HL-60 (cell line): ENCODE measurements around the gene PDSS2.

Experiments used
- DNase-seq, 2 experiments: peaks; one replicate each; pipeline ENCODE4 v3.0.0-alpha.2; 2010 to 2020; ENCODE audit warnings: low read depth in 1 of 2, low spot score in 1 of 2
- H3K27ac ChIP-seq: fragments of 250-450 bp; sonication (Bioruptor Pico); replicated peaks from 2 replicates; pipeline ENCODE4 v1.5.1; 2020; ENCODE audit warnings: mild to moderate bottlenecking, moderate library complexity
- H3K27me3 ChIP-seq: fragments of 250-450 bp; sonication (Bioruptor Pico); 2 replicates; pipeline ENCODE4 v1.5.1; 2021; ENCODE audit warnings: mild to moderate bottlenecking, moderate library complexity; ENCODE audit not compliant: insufficient read depth, poor library complexity, severe bottlenecking
- H3K4me3 ChIP-seq: replicated peaks from 2 replicates; pipeline ENCODE4 v1.5.1; 2011; ENCODE audit warnings: mild to moderate bottlenecking, control low read depth, low read length; ENCODE audit not compliant: insufficient read depth
- CTCF ChIP-seq: IDR thresholded peaks from one replicate; pipeline ENCODE4 v1.5.1; 2011; ENCODE audit warnings: low read length, control low read depth, inconsistent platforms; ENCODE audit not compliant: insufficient read depth
- GABPA ChIP-seq: IDR thresholded peaks from 2 replicates; pipeline ENCODE4 v1.6.1; 2012; ENCODE audit warnings: low read depth
- POLR2AphosphoS5 ChIP-seq: IDR thresholded peaks from 2 replicates; pipeline ENCODE4 v1.6.1; 2012; ENCODE audit warnings: low read depth
- REST ChIP-seq: IDR thresholded peaks from 2 replicates; pipeline ENCODE4 v1.6.1; 2012; ENCODE audit warnings: low read depth; ENCODE audit not compliant: insufficient replicate concordance
- SPI1 ChIP-seq: IDR thresholded peaks from 2 replicates; pipeline ENCODE4 v1.6.1; 2012; ENCODE audit warnings: low read depth, mild to moderate bottlenecking, borderline replicate concordance

PDSS2 gene

GRCh38 chr6:107386340-107386739 is 73.0 kb downstream of the PDSS2 start:
- Histone ChIP-seq H3K27ac (no peak overlapping the region), H3K27me3 (no peaks in the 10 kb centered on the region), H3K4me3 (no peak overlapping the region)
- no peak for DNase-seq
- no peak for TF ChIP-seq REST
- TF ChIP-seq SPI1, result no peak
- no peak for TF ChIP-seq GABPA
- no peak for TF ChIP-seq CTCF
- no peak for TF ChIP-seq POLR2AphosphoS5

- DNase-seq, result no peak
- Histone ChIP-seq H3K27me3 (no peaks in the 10 kb centered on the region), H3K27ac (no peak overlapping the region), H3K4me3 (no peak overlapping the region)
- no peak for TF ChIP-seq POLR2AphosphoS5
- TF ChIP-seq REST, result no peak
- TF ChIP-seq SPI1, result no peak
- no peak for TF ChIP-seq CTCF
- no peak for TF ChIP-seq GABPA
Observed at GRCh38 chr6:107383705-107384104, 75.7 kb downstream of the PDSS2 start.

GRCh38 chr6:107374264-107374663 is 85.1 kb downstream of the PDSS2 start:
- no peak for TF ChIP-seq GABPA
- no peak for TF ChIP-seq REST
- TF ChIP-seq SPI1, result no peak
- no peak for TF ChIP-seq CTCF
- TF ChIP-seq POLR2AphosphoS5, result no peak
- Histone ChIP-seq H3K27ac (no peak overlapping the region), H3K27me3 (no peaks in the 10 kb centered on the region)

More at GRCh38 chr6:107374264-107374663, 85.1 kb downstream of the PDSS2 start:
- DNase-seq, result no peak
- no peak overlapping the region for H3K4me3 ChIP-seq
